ENCODE data around the gene GABRB1. TPM values are rescaled to one million over a fixed set of nuclear protein-coding genes. Genes with fewer than 3 reads are reported as not detected.

Gene GABRB1
- polyA plus RNA-seq, 3 donors: not detected

GRCh38 chr4:47050761-47051725, 19.7 kb downstream of the GABRB1 start:
- H4K20me1 ChIP-seq (ENCODE audit: insufficient read depth, low read length): no peaks in the 10 kb centered on the region
- H3K9ac ChIP-seq (ENCODE audit: insufficient read depth, low read length, poor library complexity, severe bottlenecking): no peak overlapping the region
- no peak overlapping the region for H3K4me2 ChIP-seq (replicated peaks; ENCODE audit: extremely low read depth, low read length, poor library complexity, severe bottlenecking)
- H3K9me3 Mint-ChIP-seq: peaks cover 0 to 2% (median 0%) of the 10 kb centered on the region in 7 donors
- H3K36me3 Mint-ChIP-seq: no peaks in the 10 kb centered on the region
- intact Hi-C loops (cut with micrococcal nuclease): no loop called here
- peaks cover 0 to 11% (median 9%) of the 10 kb centered on the region in 3 donors for H3K27me3 Mint-ChIP-seq (ENCODE audit: low read depth in 3 of 3)
- H3K79me2 ChIP-seq (ENCODE audit: insufficient read depth, low read length): no peaks in the 10 kb centered on the region
- no peak overlapping the region for H2AFZ ChIP-seq (ENCODE audit: insufficient read depth, low read depth, low read length, poor library complexity, severe bottlenecking)
- no peak overlapping the region for H3K27ac Mint-ChIP-seq
- DNase-seq: no peak
- WGBS (ENCODE audit: insufficient coverage): 50% methylated on average over 1 of the region's 3 CpGs
- H3K27ac ChIP-seq (ENCODE audit: low read depth in 1 of 2, low read length in 2 of 2): no peak overlapping the region
- peaks cover 2 to 3% of the 10 kb centered on the region in 2 donors for H3K27me3 ChIP-seq (ENCODE audit: control insufficient read depth in 2 of 2, insufficient read depth in 2 of 2, low read length in 2 of 2)
- no peaks in the 10 kb centered on the region for H3K9me3 ChIP-seq (replicated peaks in 1 of 2; ENCODE audit: control insufficient read depth in 1 of 2, insufficient read depth in 1 of 2, low read length in 2 of 2)
- no peaks in the 10 kb centered on the region for H3K4me1 Mint-ChIP-seq
- H3K4me3 ChIP-seq (replicated peaks in 1 of 3; ENCODE audit: low read depth in 2 of 3, low read length in 3 of 3): no peak overlapping the region
- H3K4me1 ChIP-seq (ENCODE audit: control insufficient read depth in 1 of 2, insufficient read depth in 2 of 2, low read length in 2 of 2): no peaks in the 10 kb centered on the region
- no peak overlapping the region for H3K4me3 Mint-ChIP-seq
- TF ChIP-seq, protein P1, sequence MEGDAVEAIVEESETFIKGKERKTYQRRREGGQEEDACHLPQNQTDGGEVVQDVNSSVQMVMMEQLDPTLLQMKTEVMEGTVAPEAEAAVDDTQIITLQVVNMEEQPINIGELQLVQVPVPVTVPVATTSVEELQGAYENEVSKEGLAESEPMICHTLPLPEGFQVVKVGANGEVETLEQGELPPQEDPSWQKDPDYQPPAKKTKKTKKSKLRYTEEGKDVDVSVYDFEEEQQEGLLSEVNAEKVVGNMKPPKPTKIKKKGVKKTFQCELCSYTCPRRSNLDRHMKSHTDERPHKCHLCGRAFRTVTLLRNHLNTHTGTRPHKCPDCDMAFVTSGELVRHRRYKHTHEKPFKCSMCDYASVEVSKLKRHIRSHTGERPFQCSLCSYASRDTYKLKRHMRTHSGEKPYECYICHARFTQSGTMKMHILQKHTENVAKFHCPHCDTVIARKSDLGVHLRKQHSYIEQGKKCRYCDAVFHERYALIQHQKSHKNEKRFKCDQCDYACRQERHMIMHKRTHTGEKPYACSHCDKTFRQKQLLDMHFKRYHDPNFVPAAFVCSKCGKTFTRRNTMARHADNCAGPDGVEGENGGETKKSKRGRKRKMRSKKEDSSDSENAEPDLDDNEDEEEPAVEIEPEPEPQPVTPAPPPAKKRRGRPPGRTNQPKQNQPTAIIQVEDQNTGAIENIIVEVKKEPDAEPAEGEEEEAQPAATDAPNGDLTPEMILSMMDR (IDR thresholded peaks at IDR 0.05): no peak
- no peaks in the 10 kb centered on the region for H3K36me3 ChIP-seq (replicated peaks in 1 of 2; ENCODE audit: control insufficient read depth in 1 of 2, insufficient read depth in 2 of 2, low read length in 2 of 2)

DNA sequence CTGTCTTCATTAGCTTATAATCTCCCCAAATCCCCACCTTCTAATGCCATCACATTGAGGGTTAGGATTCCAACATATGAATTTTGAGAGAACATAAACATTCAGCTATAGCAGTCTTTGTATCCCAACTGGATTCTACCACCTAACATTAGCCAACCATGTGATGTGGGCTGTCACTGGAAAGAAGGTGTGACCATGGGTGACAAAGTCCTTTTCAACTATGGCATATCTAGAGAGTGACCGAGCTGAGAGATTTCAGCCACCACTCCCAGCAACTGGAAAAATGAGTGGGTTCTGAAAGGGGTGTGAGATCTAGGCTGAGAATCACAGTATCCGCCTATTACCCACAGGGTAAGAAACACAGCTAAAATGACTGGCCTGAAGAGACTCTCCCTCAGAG, 22.1 kb downstream of the GABRB1 start:
- peaks cover 0 to 14% (median 9%) of the 10 kb centered on the region in 3 donors for H3K27me3 Mint-ChIP-seq (ENCODE audit: low read depth in 3 of 3)
- intact Hi-C loops (cut with micrococcal nuclease): no loop called here
- peaks cover 0 to 2% (median 0%) of the 10 kb centered on the region in 7 donors for H3K9me3 Mint-ChIP-seq
- Histone ChIP-seq H2AFZ (ENCODE audit: insufficient read depth, low read depth, low read length, poor library complexity, severe bottlenecking) (no peak overlapping the region), H3K27me3 (ENCODE audit: control insufficient read depth in 2 of 2, insufficient read depth in 2 of 2, low read length in 2 of 2) (peaks cover 2 to 3% of the 10 kb centered on the region in 2 donors), H3K9me3 (replicated peaks in 1 of 2; ENCODE audit: control insufficient read depth in 1 of 2, insufficient read depth in 1 of 2, low read length in 2 of 2) (no peaks in the 10 kb centered on the region), H3K4me3 (replicated peaks in 1 of 3; ENCODE audit: low read depth in 2 of 3, low read length in 3 of 3) (no peak overlapping the region), H3K4me2 (replicated peaks; ENCODE audit: extremely low read depth, low read length, poor library complexity, severe bottlenecking) (no peak overlapping the region), H3K4me1 (ENCODE audit: control insufficient read depth in 1 of 2, insufficient read depth in 2 of 2, low read length in 2 of 2) (no peaks in the 10 kb centered on the region), H4K20me1 (ENCODE audit: insufficient read depth, low read length) (no peaks in the 10 kb centered on the region), H3K27ac (ENCODE audit: low read depth in 1 of 2, low read length in 2 of 2) (no peak overlapping the region), H3K79me2 (ENCODE audit: insufficient read depth, low read length) (no peaks in the 10 kb centered on the region), H3K36me3 (replicated peaks in 1 of 2; ENCODE audit: control insufficient read depth in 1 of 2, insufficient read depth in 2 of 2, low read length in 2 of 2) (no peaks in the 10 kb centered on the region), H3K9ac (ENCODE audit: insufficient read depth, low read length, poor library complexity, severe bottlenecking) (no peak overlapping the region)
- H3K36me3 Mint-ChIP-seq: no peaks in the 10 kb centered on the region
- no peak for DNase-seq
- H3K4me3 Mint-ChIP-seq: no peak overlapping the region
- WGBS (ENCODE audit: insufficient coverage): no CpG with 5 or more reads among the region's 2 CpGs
- TF ChIP-seq, protein P1 (IDR thresholded peaks at IDR 0.05): no peak
- H3K27ac Mint-ChIP-seq: no peak overlapping the region
- no peaks in the 10 kb centered on the region for H3K4me1 Mint-ChIP-seq
